Endothelial cell of umbilical vein (primary cell): ENCODE results near the gene C8G. TPM values are rescaled to one million over a fixed set of nuclear protein-coding genes. Genes with fewer than 3 reads are reported as not detected.

ENCODE experiments used
- BruUV-seq: library from RNA; stranded (reverse); fragments of 400-500 nt; replicated peaks from 2 replicates; lab custom pipeline; 2021; lab: Mats Ljungman, UMichigan
- CTCF ChIA-PET: fragments of 300-600, 350-600 bp; sonication (Branson Sonifier 250); formaldehyde crosslinking; loops from one replicate; lab custom pipeline; 2021; ENCODE audit warnings: antibody characterized with exemption, inconsistent platforms; lab: Charles Lee
- POLR2A ChIA-PET: fragments of 300-600, 350-600 bp; sonication (Branson Sonifier 250); formaldehyde crosslinking; loops from one replicate; lab custom pipeline; 2021; ENCODE audit warnings: antibody characterized with exemption, inconsistent platforms; lab: Charles Lee
- DNase-seq: peaks from one replicate; pipeline ENCODE4 v3.0.0-alpha.2; 2011; ENCODE audit warnings: low read depth, low spot score
- FAIRE-seq: peaks from 2 replicates; lab custom pipeline; 2011; peaks lifted over from hg19 to GRCh38; lab: Jason Lieb, UNC
- H2AFZ ChIP-seq: 2 replicates; pipeline ENCODE4 v1.6.0; 2012; ENCODE audit warnings: low read depth, low read length, control low read depth, inconsistent platforms
- H3K27ac ChIP-seq: 2 replicates; pipeline ENCODE4 v1.5.1; 2011; ENCODE audit warnings: low read depth, mild to moderate bottlenecking, control low read depth, low read length, moderate library complexity; ENCODE audit not compliant: insufficient read depth
- H3K27me3 ChIP-seq, 2 experiments: 2 replicates each; pipeline versions ENCODE4 v1.6.0 to v1.6.1; 2011; ENCODE audit warnings: low read length in 2 of 2, mixed read lengths in 1 of 2; ENCODE audit not compliant: control insufficient read depth in 2 of 2, insufficient read depth in 2 of 2
- H3K36me3 ChIP-seq, 2 experiments: 2 replicates in 1 of 2; 3 replicates in 1 of 2; pipeline ENCODE4 v1.5.1; 2011; ENCODE audit warnings: low read length in 2 of 2, mild to moderate bottlenecking in 1 of 2, moderate library complexity in 1 of 2; ENCODE audit not compliant: control insufficient read depth in 2 of 2, insufficient read depth in 2 of 2; ENCODE audit errors: extremely low read depth in 1 of 2
- H3K4me1 ChIP-seq: 3 replicates; pipeline ENCODE4 v1.5.1; 2011; ENCODE audit warnings: mild to moderate bottlenecking, low read length; ENCODE audit not compliant: control insufficient read depth, insufficient read depth; ENCODE audit errors: extremely low read depth
- H3K4me2 ChIP-seq: 2 replicates; pipeline ENCODE4 v1.6.1; 2011; ENCODE audit warnings: low read length, control low read depth, mixed read lengths; ENCODE audit not compliant: insufficient read depth
- H3K4me3 ChIP-seq, 3 experiments: fragments of 200-600 bp in 1 of 3; sonication (generic), shearing (Covaris generic) in 1 of 3; replicated peaks in 1 of 3; 2 replicates each; pipeline ENCODE4 v1.5.1; 2011 to 2016; ENCODE audit warnings: control low read depth in 3 of 3, low read length in 3 of 3, mild to moderate bottlenecking in 2 of 3, inconsistent platforms in 1 of 3, low read depth in 1 of 3, moderate library complexity in 1 of 3; ENCODE audit not compliant: insufficient read depth in 1 of 3
- H3K79me2 ChIP-seq: 2 replicates; pipeline ENCODE4 v1.6.0; 2012; ENCODE audit warnings: low read length, inconsistent platforms; ENCODE audit not compliant: control insufficient read depth, insufficient read depth
- H3K9ac ChIP-seq: replicated peaks from 2 replicates; pipeline ENCODE3; 2011; ENCODE audit warnings: low read length, control low read depth; ENCODE audit not compliant: insufficient read depth; ENCODE audit errors: extremely low read depth
- H3K9me1 ChIP-seq: replicated peaks from 3 replicates; pipeline ENCODE4 v1.6.0; 2011; ENCODE audit warnings: mild to moderate bottlenecking, low read length; ENCODE audit not compliant: control insufficient read depth, insufficient read depth; ENCODE audit errors: extremely low read depth
- H3K9me3 ChIP-seq: replicated peaks from 2 replicates; pipeline ENCODE4 v1.5.1; 2012; ENCODE audit warnings: low read length, inconsistent platforms; ENCODE audit not compliant: control insufficient read depth, insufficient read depth
- H4K20me1 ChIP-seq: replicated peaks from 2 replicates; pipeline ENCODE3; 2011; ENCODE audit warnings: mild to moderate bottlenecking, low read length; ENCODE audit not compliant: control insufficient read depth, insufficient read depth; ENCODE audit errors: extremely low read depth
- EZH2 ChIP-seq: IDR thresholded peaks from 2 replicates; pipeline ENCODE4 v1.6.1; 2012; ENCODE audit warnings: borderline replicate concordance, low read depth, mild to moderate bottlenecking, moderate library complexity, low read length, inconsistent platforms; ENCODE audit not compliant: severe bottlenecking
- FOS ChIP-seq: IDR thresholded peaks from 2 replicates; pipeline ENCODE4 v1.6.1; 2011; ENCODE audit warnings: mild to moderate bottlenecking, low read length, moderate library complexity, borderline replicate concordance; ENCODE audit not compliant: insufficient read depth
- GATA2 ChIP-seq: IDR thresholded peaks from 2 replicates; pipeline ENCODE4 v1.7.0; 2011; ENCODE audit warnings: low read depth, mild to moderate bottlenecking, moderate library complexity, mixed read lengths, low read length; ENCODE audit not compliant: insufficient read length, insufficient read depth
- JUN ChIP-seq: IDR thresholded peaks from 2 replicates; pipeline ENCODE4 v1.6.1; 2011; ENCODE audit warnings: borderline replicate concordance, low read depth; ENCODE audit not compliant: insufficient read length, insufficient read depth
- MAX ChIP-seq: IDR thresholded peaks from 2 replicates; pipeline ENCODE4 v1.6.1; 2011; ENCODE audit not compliant: insufficient read depth, insufficient read length
- MYC ChIP-seq: IDR thresholded peaks from one replicate; pipeline ENCODE4 v1.6.1; 2011; ENCODE audit warnings: mild to moderate bottlenecking, low read depth, low read length
- POLR2A ChIP-seq: IDR thresholded peaks from 2 replicates; pipeline ENCODE4 v1.6.1; 2012; ENCODE audit warnings: low read depth, mild to moderate bottlenecking, control low read depth, low read length
- POLR2AphosphoS5 ChIP-seq: IDR thresholded peaks from 2 replicates; pipeline ENCODE4 v1.6.1; 2012; ENCODE audit warnings: low read depth, mild to moderate bottlenecking, control low read depth, low read length, moderate library complexity; ENCODE audit not compliant: insufficient read depth
- dilution Hi-C: fragments of 300-500 bp; cut with MboI; formaldehyde crosslinking; loops from one replicate; pipeline ENCODE4 v1.15.0; 2019; ENCODE audit warnings: low sequenced_read_pairs; ENCODE audit not compliant: extremely low pct_ligation_motif_present
- intact Hi-C: fragments of 100-400 bp; cut with micrococcal nuclease; formaldehyde crosslinking; loops from one replicate; pipeline ENCODE4 v1.10.0; 2022
- polyA plus RNA-seq, 4 experiments: library from polyadenylated mRNA; depleted of rRNA in 3 of 4; stranded (reverse) in 3 of 4; unstranded in 1 of 4; fragments of >200 nt; gene quantifications; 2 replicates each; pipeline versions ENCODE4 v1.2.1 to v1.2.3, GENCODE V29; 2011 to 2012; ENCODE audit warnings: missing spikeins in 1 of 4
- total RNA-seq: library from RNA; stranded (reverse); gene quantifications from 2 replicates; pipeline ENCODE4 v1.2.3, GENCODE V29; 2021
- TF ChIP-seq, protein P1 (sequence below), 2 donors: IDR thresholded peaks; 1 replicate in 1 of 2; 2 replicates in 1 of 2; pipeline ENCODE4 v1.5.1; 2011; ENCODE audit warnings: low read length in 2 of 2, mild to moderate bottlenecking in 2 of 2, moderate library complexity in 2 of 2, control low read depth in 1 of 2, inconsistent platforms in 1 of 2, low read depth in 1 of 2; ENCODE audit not compliant: insufficient read depth in 1 of 2; ENCODE audit errors: extremely low read depth in 1 of 2

C8G gene
- total and polyA plus RNA-seq, 2 donors (not counting 3 experiments of a cell fraction or from before 2014, with no cell fraction given), result 0.47 to 1.9 TPM

GRCh38 chr9:136915632-136916329, 29.3 kb upstream of the C8G start:
- FAIRE-seq, result no peak
- TF ChIP-seq MAX (no peak), MYC (no peak), GATA2 (no peak), FOS (no peak), POLR2A (no peak), POLR2AphosphoS5 (no peak), EZH2 (no peak), JUN (no peak)
- TF ChIP-seq, protein P1, sequence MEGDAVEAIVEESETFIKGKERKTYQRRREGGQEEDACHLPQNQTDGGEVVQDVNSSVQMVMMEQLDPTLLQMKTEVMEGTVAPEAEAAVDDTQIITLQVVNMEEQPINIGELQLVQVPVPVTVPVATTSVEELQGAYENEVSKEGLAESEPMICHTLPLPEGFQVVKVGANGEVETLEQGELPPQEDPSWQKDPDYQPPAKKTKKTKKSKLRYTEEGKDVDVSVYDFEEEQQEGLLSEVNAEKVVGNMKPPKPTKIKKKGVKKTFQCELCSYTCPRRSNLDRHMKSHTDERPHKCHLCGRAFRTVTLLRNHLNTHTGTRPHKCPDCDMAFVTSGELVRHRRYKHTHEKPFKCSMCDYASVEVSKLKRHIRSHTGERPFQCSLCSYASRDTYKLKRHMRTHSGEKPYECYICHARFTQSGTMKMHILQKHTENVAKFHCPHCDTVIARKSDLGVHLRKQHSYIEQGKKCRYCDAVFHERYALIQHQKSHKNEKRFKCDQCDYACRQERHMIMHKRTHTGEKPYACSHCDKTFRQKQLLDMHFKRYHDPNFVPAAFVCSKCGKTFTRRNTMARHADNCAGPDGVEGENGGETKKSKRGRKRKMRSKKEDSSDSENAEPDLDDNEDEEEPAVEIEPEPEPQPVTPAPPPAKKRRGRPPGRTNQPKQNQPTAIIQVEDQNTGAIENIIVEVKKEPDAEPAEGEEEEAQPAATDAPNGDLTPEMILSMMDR (IDR thresholded peaks at IDR 0.05; ENCODE audit: extremely low read depth in 1 of 2, insufficient read depth in 1 of 2, low read depth in 1 of 2, low read length in 2 of 2), result no peak
- Histone ChIP-seq H3K4me3 (no peak overlapping the region), H3K9ac (no peak overlapping the region), H4K20me1 (no peaks in the 10 kb centered on the region), H3K79me2 (no peaks in the 10 kb centered on the region), H3K4me2 (no peak overlapping the region), H3K9me3 (no peaks in the 10 kb centered on the region), H3K4me1 (no peaks in the 10 kb centered on the region), H3K9me1 (no peaks in the 10 kb centered on the region), H3K27ac (no peak overlapping the region), H3K27me3 (no peaks in the 10 kb centered on the region), H3K36me3 (peaks cover under 1 to 38% of the 10 kb centered on the region in 2 experiments), H2AFZ (no peak overlapping the region)
- ChIA-PET CTCF (no interaction called here), POLR2A (no interaction called here)
- BruUV-seq, result no TSS peak
- DNase-seq, result no peak
- intact Hi-C loops, result no loop called here
- dilution Hi-C loops, result no loop called here
